ENCODE data around the gene PRR30. TPM values are rescaled to one million over a fixed set of nuclear protein-coding genes. Genes with fewer than 3 reads are reported as not detected.

Gene PRR30
- not detected for total RNA-seq

- Histone ChIP-seq H3K4me3 (no peak within 1 kb of the TSS), H3K27me3 (no peaks in the 10 kb centered on the region), H3K4me1 (no peaks in the 10 kb centered on the region), H3K9me3 (no peaks in the 10 kb centered on the region), H3K27ac (no peak within 1 kb of the TSS), H3K36me3 (no peaks in the 10 kb centered on the region)
- TF ChIP-seq POLR2A (IDR thresholded peaks at IDR 0.05) = no peak
- ATAC-seq (no peak), DNase-seq (no peak)
- intact Hi-C loops (cut with DNase I; ENCODE audit: low total_unique reads) = no loop called here
- in situ Hi-C loops (cut with MboI; ENCODE audit: low sequenced_read_pairs in 4 of 4) = no loop called here
Measured at GRCh38 chr2:27139310-27139709, at the start of gene PRR30. TSS of gene PRR30 (minus strand) at chr2:27139410. CDS start at chr2:27138329, 1,081 bp downstream.

GRCh38 chr2:27186613-27187345, 47.6 kb upstream of the PRR30 start:
- in situ Hi-C loops (cut with MboI; ENCODE audit: low sequenced_read_pairs in 4 of 4) = loop anchor here in 2 of 4 donors (10.0 to 25.0 kb wide), 2 partner anchors 82 to 224 kb away; partner anchors contain the start of gene MAPRE3 (in 1 of the 2)
- intact Hi-C loops (cut with DNase I; ENCODE audit: low total_unique reads) = no loop called here

GRCh38 chr2:27185331-27186026, 46.3 kb upstream of the PRR30 start:
- in situ Hi-C loops (cut with MboI; ENCODE audit: low sequenced_read_pairs in 4 of 4) = loop anchor here in 2 of 4 donors (10.0 to 25.0 kb wide), 2 partner anchors 81 to 223 kb away; partner anchors contain the start of gene MAPRE3 (in 1 of the 2)
- no peaks in the 10 kb centered on the region for H3K27me3 ChIP-seq
- H3K27ac ChIP-seq = peak overlapping the region; percentile 73 to 93 (median 82)
- peak; percentile 71 to 79 for DNase-seq
- intact Hi-C loops (cut with DNase I; ENCODE audit: low total_unique reads) = no loop called here
- ATAC-seq = peak; percentile 92 to 94
- H3K9me3 ChIP-seq = no peaks in the 10 kb centered on the region
- no peaks in the 10 kb centered on the region for H3K36me3 ChIP-seq
- no peak overlapping the region for H3K4me3 ChIP-seq
- H3K4me1 ChIP-seq = peaks cover 29 to 41% of the 10 kb centered on the region in 2 donors
- TF ChIP-seq CTCF (IDR thresholded peaks at IDR 0.05 in 4 of 5, conservative IDR thresholded peaks at IDR 0.05 in 1 of 5) = no peak
- TF ChIP-seq POLR2A (IDR thresholded peaks at IDR 0.05) = no peak

More at GRCh38 chr2:27186613-27187345, 47.6 kb upstream of the PRR30 start:
- DNase-seq (no peak), ATAC-seq (no peak)
- TF ChIP-seq POLR2A (IDR thresholded peaks at IDR 0.05) (no peak), CTCF (IDR thresholded peaks at IDR 0.05 in 4 of 5, conservative IDR thresholded peaks at IDR 0.05 in 1 of 5) (no peak)
- Histone ChIP-seq H3K36me3 (no peaks in the 10 kb centered on the region), H3K4me3 (no peak overlapping the region), H3K27me3 (no peaks in the 10 kb centered on the region), H3K27ac (peak overlapping the region; percentile 73 to 93 (median 82)), H3K4me1 (peaks cover 29 to 41% of the 10 kb centered on the region in 2 donors), H3K9me3 (no peaks in the 10 kb centered on the region)

- TF ChIP-seq POLR2A (IDR thresholded peaks at IDR 0.05) (no peak), CTCF (IDR thresholded peaks at IDR 0.05 in 4 of 5, conservative IDR thresholded peaks at IDR 0.05 in 1 of 5) (no peak)
- no peaks in the 10 kb centered on the region for H3K27me3 ChIP-seq
- H3K4me1 ChIP-seq = peaks cover 29 to 41% of the 10 kb centered on the region in 2 donors
- ATAC-seq (peak; percentile 28 to 70), DNase-seq (peak; percentile 35 to 62)
- H3K4me3 ChIP-seq = no peak overlapping the region
- intact Hi-C loops (cut with DNase I; ENCODE audit: low total_unique reads) (no loop called here), in situ Hi-C loops (cut with MboI; ENCODE audit: low sequenced_read_pairs in 4 of 4) (loop anchor here in 2 of 4 donors (10.0 to 25.0 kb wide), 2 partner anchors 79 to 222 kb away; partner anchors contain the start of gene MAPRE3 (in 1 of the 2))
- H3K36me3 ChIP-seq = no peaks in the 10 kb centered on the region
- peak overlapping the region; percentile 73 to 93 (median 82) for H3K27ac ChIP-seq
- no peaks in the 10 kb centered on the region for H3K9me3 ChIP-seq
Measured at GRCh38 chr2:27184115-27184514, 44.9 kb upstream of the PRR30 start.

GRCh38 chr2:27182346-27182745, 43.1 kb upstream of the PRR30 start:
- intact Hi-C loops (cut with DNase I; ENCODE audit: low total_unique reads) = no loop called here
- H3K36me3 ChIP-seq = no peaks in the 10 kb centered on the region
- no peak for ATAC-seq
- in situ Hi-C loops (cut with MboI; ENCODE audit: low sequenced_read_pairs in 4 of 4) = loop anchor here in 2 of 4 donors (10.0 to 25.0 kb wide), 2 partner anchors 78 to 220 kb away; partner anchors contain the start of gene MAPRE3 (in 1 of the 2)
- H3K9me3 ChIP-seq = no peaks in the 10 kb centered on the region
- peaks cover 29 to 36% of the 10 kb centered on the region in 2 donors for H3K4me1 ChIP-seq
- TF ChIP-seq POLR2A (IDR thresholded peaks at IDR 0.05) (no peak), CTCF (IDR thresholded peaks at IDR 0.05 in 4 of 5, conservative IDR thresholded peaks at IDR 0.05 in 1 of 5) (no peak)
- H3K27me3 ChIP-seq = no peaks in the 10 kb centered on the region
- DNase-seq = no peak
- no peak overlapping the region for H3K4me3 ChIP-seq
- H3K27ac ChIP-seq = no peak overlapping the region
